Breast epithelium (tissue), 4 donors: ENCODE measurements around the gene TAX1BP3. TPM values are rescaled to one million over a fixed set of nuclear protein-coding genes. Genes with fewer than 3 reads are reported as not detected.
A peak's percentile ranks its signal among the peaks of the same experiment; 100 is the strongest.

ENCODE experiments used
- DNase-seq, 2 donors: peaks; one replicate each; pipeline ENCODE4 v3.0.0-alpha.2; 2019; ENCODE audit warnings: low spot score in 2 of 2
- H3K27ac ChIP-seq, 2 donors: fragments of 200-600 bp; sonication (generic) in 1 of 2; one replicate each; pipeline ENCODE4 v1.5.1; 2016 to 2019; ENCODE audit warnings: mild to moderate bottlenecking in 1 of 2
- H3K27me3 ChIP-seq, 2 donors: fragments of 200-600 bp; sonication (generic) in 1 of 2; one replicate each; pipeline versions ENCODE4 v1.5.1 to v1.6.0; 2017 to 2019; ENCODE audit warnings: control low read depth in 1 of 2, mild to moderate bottlenecking in 1 of 2
- H3K36me3 ChIP-seq: fragments of 200-600 bp; one replicate; pipeline ENCODE4 v1.5.1; 2019
- H3K4me1 ChIP-seq, 2 donors: fragments of 200-600 bp; sonication (generic); one replicate each; pipeline ENCODE4 v1.5.1; 2016 to 2019; ENCODE audit warnings: control low read depth in 1 of 2
- H3K4me3 ChIP-seq, 3 donors: fragments of 200-600 bp; sonication (generic); 1 replicate in 2 of 3; 2 replicates in 1 of 3; pipeline ENCODE4 v1.5.1; 2016 to 2019; ENCODE audit warnings: mild to moderate bottlenecking in 3 of 3, moderate library complexity in 2 of 3
- H3K9me3 ChIP-seq, 2 donors: fragments of 200-600 bp; sonication (generic) in 1 of 2; one replicate each; pipeline ENCODE4 v1.5.1; 2016 to 2019; ENCODE audit warnings: control low read depth in 1 of 2
- CTCF ChIP-seq, 3 donors: fragments of 450-650 bp; IDR thresholded peaks; one replicate each; pipeline ENCODE4 v1.5.1; 2016 to 2017; ENCODE audit warnings: antibody characterized with exemption in 3 of 3, mild to moderate bottlenecking in 3 of 3, moderate library complexity in 3 of 3
- POLR2A ChIP-seq: fragments of 450-650 bp; IDR thresholded peaks from one replicate; pipeline ENCODE4 v1.6.1; 2016; ENCODE audit warnings: antibody characterized with exemption, mild to moderate bottlenecking, moderate library complexity
- POLR2AphosphoS5 ChIP-seq, 3 donors: sonication (generic); formaldehyde crosslinking; IDR thresholded peaks; one replicate each; pipeline ENCODE4 v1.6.1; 2017; ENCODE audit warnings: antibody characterized with exemption in 3 of 3
- intact Hi-C: fragments of 100-400 bp; cut with DNase I; formaldehyde crosslinking; loops from one replicate; pipeline ENCODE4 v1.15.1; 2023; ENCODE audit warnings: low total_unique reads
- total RNA-seq, 3 donors: library from RNA; depleted of rRNA; stranded (reverse); fragments of >200 nt; gene quantifications; one replicate each; pipeline ENCODE4 v1.1.0, GENCODE V29; 2016

The TAX1BP3 gene
- total RNA-seq, 3 donors from 2014 or later: 79.6 to 134 (median 107) TPM

GRCh38 chr17:3685174-3685573 lies 16.8 kb upstream of the TAX1BP3 start:
- TF ChIP-seq POLR2A (no peak), CTCF (IDR thresholded peaks at IDR 0.05) (no peak), POLR2AphosphoS5 (IDR thresholded peaks at IDR 0.05) (no peak)
- no peak for DNase-seq
- no peaks in the 10 kb centered on the region for H3K9me3 ChIP-seq
- no peaks in the 10 kb centered on the region for H3K4me1 ChIP-seq
- H3K27ac ChIP-seq: no peak overlapping the region
- intact Hi-C loops: no loop called here
- H3K36me3 ChIP-seq: no peaks in the 10 kb centered on the region
- H3K27me3 ChIP-seq: peaks cover 0 to 45% of the 10 kb centered on the region in 2 donors
- no peak overlapping the region for H3K4me3 ChIP-seq

- no peak for DNase-seq
- Histone ChIP-seq H3K4me3 (no peak overlapping the region), H3K27ac (no peak overlapping the region), H3K4me1 (no peaks in the 10 kb centered on the region), H3K27me3 (peaks cover 0 to 34% of the 10 kb centered on the region in 2 donors), H3K36me3 (no peaks in the 10 kb centered on the region), H3K9me3 (no peaks in the 10 kb centered on the region)
- intact Hi-C loops: no loop called here
- no peak for TF ChIP-seq POLR2A
- peak; percentile 26 to 69 (median 62) for TF ChIP-seq CTCF (IDR thresholded peaks at IDR 0.05)
Observed at GRCh38 chr17:3683054-3683511, 14.7 kb upstream of the TAX1BP3 start.

- no peak for DNase-seq
- Histone ChIP-seq H3K27me3 (peaks cover 0 to 31% of the 10 kb centered on the region in 2 donors), H3K27ac (no peak overlapping the region), H3K9me3 (no peaks in the 10 kb centered on the region), H3K36me3 (no peaks in the 10 kb centered on the region), H3K4me3 (no peak overlapping the region), H3K4me1 (no peaks in the 10 kb centered on the region)
- intact Hi-C loops: no loop called here
- TF ChIP-seq CTCF (IDR thresholded peaks at IDR 0.05) (no peak), POLR2A (no peak), POLR2AphosphoS5 (IDR thresholded peaks at IDR 0.05) (no peak)
Observed at GRCh38 chr17:3682033-3682432, 13.7 kb upstream of the TAX1BP3 start.

- Histone ChIP-seq H3K27me3 (peaks cover 0 to 31% of the 10 kb centered on the region in 2 donors), H3K36me3 (no peaks in the 10 kb centered on the region), H3K9me3 (no peaks in the 10 kb centered on the region), H3K27ac (no peak overlapping the region), H3K4me1 (no peaks in the 10 kb centered on the region), H3K4me3 (no peak overlapping the region)
- DNase-seq: no peak
- TF ChIP-seq POLR2AphosphoS5 (IDR thresholded peaks at IDR 0.05) (no peak), POLR2A (no peak), CTCF (IDR thresholded peaks at IDR 0.05) (no peak)
- intact Hi-C loops: no loop called here
Observed at GRCh38 chr17:3681565-3681964, 13.2 kb upstream of the TAX1BP3 start.

GRCh38 chr17:3681057-3681456 lies 12.7 kb upstream of the TAX1BP3 start:
- no peaks in the 10 kb centered on the region for H3K36me3 ChIP-seq
- H3K4me1 ChIP-seq: no peaks in the 10 kb centered on the region
- no peak overlapping the region for H3K4me3 ChIP-seq
- DNase-seq: no peak
- H3K9me3 ChIP-seq: no peaks in the 10 kb centered on the region
- intact Hi-C loops: no loop called here
- H3K27me3 ChIP-seq: peaks cover 0 to 31% of the 10 kb centered on the region in 2 donors
- no peak overlapping the region for H3K27ac ChIP-seq
- no peak for TF ChIP-seq CTCF (IDR thresholded peaks at IDR 0.05)
- no peak for TF ChIP-seq POLR2A
- TF ChIP-seq POLR2AphosphoS5 (IDR thresholded peaks at IDR 0.05): no peak
